NCI-H2107 treated with DMSO at 0.1 percent for 48 hours (cell line): ENCODE data around the gene VGLL4.
"Not testable (repeated sequence)": the region's sequence is repeated elsewhere in the genome, so short reads cannot be mapped to it uniquely, and the experiment has no call there.

Experiments used
- DNase-seq: peaks from one replicate; lab custom pipeline; 2025; ENCODE audit not compliant: unreplicated experiment; lab: John Stamatoyannopoulos, UW

VGLL4 gene

GRCh38 chr3:11643605-11644087 lies at the start of gene VGLL4:
TSS of gene VGLL4 (minus strand) at chr3:11643915. CDS start at chr3:11643518, 397 bp downstream.
- DNase-seq: peak; percentile 63

GRCh38 chr3:11692532-11692813 lies 48.8 kb upstream of the VGLL4 start:
- DNase-seq: no peak

- no peak for DNase-seq
Observed at GRCh38 chr3:11691767-11692531, 48.2 kb upstream of the VGLL4 start.

GRCh38 chr3:11690863-11691766 lies 47.4 kb upstream of the VGLL4 start:
- peak; percentile 24 for DNase-seq

- DNase-seq: no peak
Observed at GRCh38 chr3:11689749-11690148, 46.0 kb upstream of the VGLL4 start.

DNA sequence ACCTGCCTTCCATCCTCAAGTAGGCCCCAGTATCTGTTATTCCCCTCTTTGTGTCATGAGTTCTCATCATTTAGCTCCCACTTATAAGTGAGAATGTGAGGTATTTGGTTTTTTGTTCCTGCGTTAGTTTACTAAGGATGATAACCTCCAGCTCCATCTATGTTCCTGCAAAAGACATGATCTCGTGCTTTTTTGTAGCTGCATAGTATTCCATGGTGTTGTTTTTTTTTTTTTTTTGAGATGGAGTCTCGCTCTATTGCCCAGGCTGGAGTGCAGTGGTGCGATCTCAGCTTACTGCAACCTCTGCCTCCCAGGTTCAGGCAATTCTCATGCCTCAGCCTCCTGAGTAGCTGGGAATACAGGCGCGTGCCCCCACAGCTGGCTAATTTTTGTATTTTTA lies 41.3 kb upstream of the VGLL4 start:
- not testable (repeated sequence) for DNase-seq

DNA sequence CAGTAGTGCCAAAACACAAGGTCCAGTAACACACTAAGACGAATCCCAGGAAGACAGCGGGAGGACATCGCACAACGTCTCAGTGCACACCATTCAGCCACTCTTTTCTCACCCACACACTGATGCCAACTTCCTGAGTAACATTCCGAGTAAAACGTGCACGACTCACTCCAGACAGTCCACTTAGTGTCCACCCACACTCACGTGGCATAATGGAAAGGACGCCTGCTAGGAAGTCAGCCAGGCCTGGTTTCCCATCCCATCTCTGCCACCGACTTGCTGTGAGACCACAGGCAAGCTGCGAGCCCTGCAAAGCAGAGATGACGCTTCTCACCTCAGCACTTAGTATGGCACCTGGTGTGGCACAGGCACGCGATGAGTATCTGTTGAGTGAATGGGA lies 36.8 kb upstream of the VGLL4 start:
- DNase-seq: no peak

DNA sequence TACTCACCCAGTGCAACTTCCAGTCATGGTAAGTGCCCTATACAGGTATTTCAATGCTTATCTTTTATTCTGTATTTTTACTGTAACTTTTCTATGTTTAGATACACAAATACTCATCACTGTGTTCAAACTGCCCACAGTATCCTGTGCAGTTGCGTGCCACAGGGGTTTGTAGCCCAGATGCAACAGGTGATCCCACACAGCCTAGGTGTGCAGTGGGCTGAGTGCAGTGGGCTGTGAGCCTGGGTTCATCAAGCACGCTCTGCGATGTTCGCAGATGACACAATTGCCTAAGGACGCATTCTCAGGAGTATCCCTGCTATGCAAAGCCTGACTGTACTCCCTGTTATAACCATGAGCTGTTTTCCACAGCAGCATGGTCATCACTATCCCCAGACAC lies 36.2 kb upstream of the VGLL4 start:
- no peak for DNase-seq

DNA sequence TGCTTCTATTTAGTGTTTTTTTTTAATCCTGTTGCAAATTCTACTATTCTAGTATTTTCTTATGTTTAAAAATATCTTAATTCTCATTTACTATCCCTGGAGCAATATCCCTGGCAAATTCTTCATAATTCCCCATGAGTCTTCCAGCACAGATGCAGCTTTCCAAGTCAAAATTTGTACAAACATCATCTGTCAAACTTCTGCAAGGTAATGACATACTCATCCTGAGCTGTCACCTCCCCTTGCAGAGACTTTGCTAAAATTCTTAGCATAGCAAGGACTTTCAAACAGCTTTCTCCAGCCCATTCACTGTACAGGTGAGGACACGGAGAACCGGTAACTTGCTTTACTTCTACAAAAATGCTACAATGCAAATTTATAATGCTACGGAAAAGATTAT lies 28.6 kb upstream of the VGLL4 start:
- no peak for DNase-seq

DNA sequence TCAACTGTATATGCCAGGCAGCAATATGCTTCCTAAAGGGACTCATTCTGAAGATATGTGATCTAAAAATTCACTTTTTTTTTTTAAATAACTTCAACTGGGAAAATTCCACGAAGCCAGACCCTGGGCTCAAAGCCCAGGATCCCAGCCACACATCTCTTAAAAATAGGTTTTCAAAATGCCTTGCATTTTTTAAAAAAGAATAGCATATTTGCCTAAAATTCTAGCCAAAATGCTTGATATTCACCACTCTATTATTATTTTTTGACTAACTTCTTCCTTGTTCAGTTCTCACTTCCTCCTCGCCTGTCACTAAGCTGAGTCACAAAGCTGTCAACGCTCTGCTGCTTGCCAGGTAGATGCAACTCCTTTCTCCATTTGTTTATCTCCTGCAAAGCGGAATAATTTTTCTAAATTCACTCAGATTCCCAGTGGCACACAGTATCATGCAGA lies 28.0 kb upstream of the VGLL4 start:
- DNase-seq: no peak

- no peak for DNase-seq
Observed at GRCh38 chr3:11668243-11669235, 24.8 kb upstream of the VGLL4 start.

DNA sequence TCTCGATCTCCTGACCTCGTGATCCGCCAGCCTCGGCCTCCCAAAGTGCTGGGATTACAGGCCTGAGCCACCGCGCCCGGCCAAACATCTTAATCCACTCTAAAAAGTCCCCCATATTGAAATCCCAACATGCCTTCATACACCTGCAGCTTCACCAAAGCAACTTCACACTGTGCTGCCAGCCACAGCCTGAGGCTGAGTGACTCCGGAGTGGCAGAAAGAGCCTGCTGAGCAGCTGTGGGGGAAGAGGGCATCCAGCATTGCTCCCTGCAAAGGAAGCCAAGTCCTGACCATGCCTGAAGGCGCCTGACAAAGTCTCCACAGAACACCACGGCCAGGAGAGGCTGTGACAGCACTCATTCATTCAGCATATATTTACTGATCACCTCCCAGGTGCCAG lies 21.6 kb upstream of the VGLL4 start:
- DNase-seq: no peak

DNA sequence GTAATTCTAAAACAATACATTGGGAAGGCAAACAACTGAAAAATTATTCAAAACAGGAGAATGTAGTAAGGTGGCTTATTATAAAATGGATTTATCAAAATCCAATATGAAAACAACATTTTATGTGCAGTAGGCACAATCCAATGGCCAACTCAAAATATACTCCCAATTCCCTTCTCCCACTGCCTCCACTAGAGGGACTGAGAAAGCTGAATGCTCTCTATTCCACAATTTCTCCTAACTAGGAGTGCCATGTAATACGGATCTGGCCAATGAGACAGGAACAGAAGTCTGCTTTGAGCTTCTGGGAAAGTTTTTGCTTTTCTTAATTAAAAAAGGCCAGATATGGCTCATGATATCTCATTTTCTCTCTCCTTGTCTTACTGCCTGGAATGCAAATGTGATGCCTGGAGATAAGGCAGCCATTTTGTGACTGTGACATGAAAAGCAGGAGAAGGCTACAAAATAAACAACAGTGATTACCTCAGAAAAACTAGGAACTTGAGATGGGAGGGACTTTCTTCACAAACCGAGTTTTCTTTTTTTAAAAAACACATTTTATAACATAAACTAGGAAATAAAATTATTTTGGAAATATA lies 18.8 kb upstream of the VGLL4 start:
- DNase-seq: no peak

DNA sequence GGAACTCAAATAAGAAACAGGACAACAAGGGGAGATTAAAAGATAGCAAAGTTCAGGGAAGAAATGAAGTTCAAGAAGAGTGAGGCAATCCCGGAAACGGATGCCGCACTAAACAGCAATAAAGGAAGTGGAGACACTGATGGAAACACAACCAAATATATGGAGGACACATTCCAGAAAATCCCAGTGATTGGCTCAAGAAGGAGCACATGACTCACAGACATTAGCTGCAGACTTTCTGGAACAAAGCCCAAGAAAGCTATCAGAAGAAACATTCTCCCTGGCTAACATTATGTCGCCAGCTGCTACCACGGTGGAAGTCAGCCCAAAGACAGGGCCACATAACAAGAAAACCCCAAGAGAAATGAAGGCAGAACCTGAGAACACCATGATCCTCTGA lies 18.1 kb upstream of the VGLL4 start:
- no peak for DNase-seq

DNA sequence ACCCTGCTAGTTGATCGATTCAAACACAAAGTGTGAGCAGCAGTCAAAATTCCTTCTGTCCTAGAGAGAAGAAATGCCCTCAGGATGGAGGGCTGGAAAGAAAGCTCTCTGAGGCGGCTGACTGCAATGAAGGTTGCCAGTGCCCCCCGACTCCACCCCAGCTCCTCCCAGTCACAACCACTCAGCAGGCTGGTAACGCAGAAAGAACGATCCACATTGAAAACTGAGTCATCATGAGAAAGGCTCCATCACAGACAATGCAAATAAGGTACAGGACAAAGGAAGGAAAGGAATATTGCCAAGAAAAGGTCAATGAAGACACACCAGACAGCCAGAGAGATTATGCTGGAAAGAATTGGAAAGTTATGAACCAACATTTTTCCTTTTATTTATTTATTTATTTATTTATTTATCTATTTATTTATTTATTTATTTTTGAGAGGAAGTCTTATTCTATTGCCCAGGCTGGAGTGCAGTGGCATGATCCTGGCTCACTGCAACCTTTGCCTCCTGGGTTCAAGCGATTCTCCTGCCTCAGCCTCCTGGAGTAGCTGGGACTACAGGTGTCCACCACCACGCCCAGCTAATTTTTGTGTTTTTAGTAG lies 17.4 kb upstream of the VGLL4 start:
- no peak for DNase-seq

DNA sequence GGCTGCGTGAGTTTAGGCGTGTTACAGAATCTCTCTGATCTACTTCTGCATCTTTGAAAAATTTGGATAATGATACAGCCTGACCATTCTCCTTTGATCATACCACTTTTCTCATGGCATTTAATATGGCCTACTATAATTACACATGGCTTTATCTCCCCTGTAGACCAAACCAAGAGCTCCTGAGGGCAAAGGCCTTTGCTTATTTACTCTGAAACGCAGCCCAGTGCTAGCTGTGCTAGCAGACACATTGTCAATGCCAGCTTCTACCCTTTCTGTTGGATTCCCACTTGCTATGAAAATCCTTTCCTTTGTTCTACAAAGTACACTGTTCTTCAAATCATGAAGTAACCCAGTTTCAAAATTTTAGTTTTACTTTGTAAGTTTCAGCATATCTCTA lies 16.5 kb upstream of the VGLL4 start:
- DNase-seq: no peak

DNA sequence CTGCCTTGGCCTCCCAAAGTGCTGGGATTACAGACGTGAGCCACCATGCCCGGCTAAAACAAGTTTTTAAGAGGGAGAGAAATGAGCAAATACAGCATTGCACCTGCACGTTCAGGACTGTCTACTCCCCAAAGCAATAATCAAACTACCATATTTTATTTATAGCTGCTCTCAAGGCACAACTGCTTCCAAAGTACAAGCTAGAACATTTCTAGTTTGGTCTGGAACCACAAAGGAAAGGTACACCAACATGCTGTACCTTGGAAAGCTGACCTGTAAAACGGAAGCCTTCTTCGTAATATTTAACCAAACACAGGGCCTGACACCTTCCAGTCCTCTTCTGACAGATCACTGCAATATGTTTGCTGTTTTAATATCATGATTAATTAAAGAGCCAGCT lies 14.5 kb upstream of the VGLL4 start:
- no peak for DNase-seq

DNA sequence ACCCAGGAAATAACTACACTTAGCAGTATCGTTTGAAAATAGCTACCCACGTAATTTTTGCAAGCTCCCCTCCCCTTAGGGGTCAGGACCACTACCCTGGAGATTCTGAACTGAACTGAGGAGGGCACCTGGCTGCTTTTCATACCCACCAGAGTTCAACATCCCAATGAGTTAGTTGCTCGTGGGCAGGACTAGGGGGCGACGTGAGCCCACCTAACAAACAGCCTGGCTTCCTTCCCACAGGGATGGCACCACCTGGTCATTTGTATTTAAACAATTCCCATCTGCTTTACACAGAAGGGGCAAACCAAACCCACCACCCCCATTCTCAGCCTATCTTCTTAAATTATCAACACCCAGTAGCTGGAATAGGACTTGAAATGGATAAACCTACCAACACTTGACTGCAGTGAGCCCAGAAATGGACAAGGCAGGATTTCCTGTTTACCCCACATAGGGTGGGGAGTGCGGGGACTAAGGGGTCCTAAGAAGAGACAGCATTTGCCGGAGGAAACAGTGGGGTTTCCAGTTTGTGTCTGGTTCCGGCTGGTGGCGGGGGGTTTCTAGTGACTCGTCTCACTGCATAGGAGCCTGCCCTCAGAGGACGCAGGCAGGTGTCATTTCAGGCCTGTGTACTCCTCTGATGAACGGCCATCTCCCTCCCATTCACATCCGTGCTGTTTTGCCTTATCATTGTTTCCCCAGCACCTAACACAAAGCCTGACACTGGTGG lies 11.6 kb upstream of the VGLL4 start:
- DNase-seq: peak; percentile 6

DNA sequence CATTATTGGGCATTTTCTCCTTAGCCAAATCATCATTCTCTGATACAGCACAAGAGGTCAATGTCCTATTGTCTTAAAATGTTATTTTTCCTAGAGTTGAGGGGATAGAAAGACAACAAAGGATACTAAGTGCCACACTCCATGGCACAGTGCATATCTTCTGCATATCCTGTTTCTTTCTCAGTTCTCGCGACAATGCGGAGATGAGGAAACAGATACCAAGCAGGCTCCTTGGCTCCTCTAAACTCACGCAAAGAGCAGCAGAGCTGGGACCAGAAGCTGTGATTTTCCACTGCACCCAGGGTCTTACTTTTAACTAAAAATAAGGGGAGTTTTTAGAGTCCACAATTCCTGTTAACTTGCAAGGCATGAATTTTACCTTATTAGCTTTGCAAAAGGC lies 10.5 kb upstream of the VGLL4 start:
- no peak for DNase-seq
